Central memory CD4-positive, alpha-beta T cell (primary cell): ENCODE data around the gene OR52E5.
A peak's percentile ranks its signal among the peaks of the same experiment; 100 is the strongest.

Source experiments
- DNase-seq: peaks from one replicate; pipeline ENCODE4 v3.0.0; 2022
- total RNA-seq, 3 experiments: gene quantifications; one replicate each; lab custom pipeline; 2026; lab: John Stamatoyannopoulos, UW

OR52E5 gene
- 0 reads per million in 3 experiments for total RNA-seq

- no peak for DNase-seq
Observed at GRCh38 chr11:5892908-5893307, at the start of gene OR52E5. TSS of gene OR52E5 (plus strand) at chr11:5893208. CDS start at chr11:5900777, 7,569 bp downstream.

- DNase-seq, result no peak
Observed at GRCh38 chr11:5846701-5847100, 46.3 kb upstream of the OR52E5 start.

GRCh38 chr11:5847711-5848110 lies 45.3 kb upstream of the OR52E5 start:
- no peak for DNase-seq

- no peak for DNase-seq
Observed at GRCh38 chr11:5851002-5851401, 42.0 kb upstream of the OR52E5 start.

GRCh38 chr11:5857590-5857989 lies 35.4 kb upstream of the OR52E5 start, which contains the start of gene OR52E8:
TSS of gene OR52E8 (minus strand) at chr11:5857690. CDS start at chr11:5857690, 0 bp downstream.
- no peak for DNase-seq

GRCh38 chr11:5865826-5866225 lies 27.2 kb upstream of the OR52E5 start:
- DNase-seq, result no peak

GRCh38 chr11:5878564-5878963 lies 14.4 kb upstream of the OR52E5 start:
- DNase-seq, result no peak

GRCh38 chr11:5880329-5880728 lies 12.7 kb upstream of the OR52E5 start, which contains the start of gene OR52E4:
TSS of gene OR52E4 (plus strand) at chr11:5880629. CDS start at chr11:5884293, 3,664 bp downstream.
- no peak for DNase-seq

GRCh38 chr11:5881756-5882155 lies 11.3 kb upstream of the OR52E5 start:
- DNase-seq, result no peak

- no peak for DNase-seq
Observed at GRCh38 chr11:5887172-5887571, 5.8 kb upstream of the OR52E5 start.

- DNase-seq, result no peak
Observed at GRCh38 chr11:5887661-5888060, 5.3 kb upstream of the OR52E5 start.

GRCh38 chr11:5891216-5891800 lies 1.7 kb upstream of the OR52E5 start:
- DNase-seq, result peak; percentile 0

GRCh38 chr11:5899534-5899933 lies 6.5 kb downstream of the OR52E5 start:
- no peak for DNase-seq

- DNase-seq, result no peak
Observed at GRCh38 chr11:5910540-5910939, 17.5 kb downstream of the OR52E5 start.

- DNase-seq, result no peak
Observed at GRCh38 chr11:5922749-5923426, 29.9 kb downstream of the OR52E5 start.

- no peak for DNase-seq
Observed at GRCh38 chr11:5923427-5923776, 30.4 kb downstream of the OR52E5 start.

GRCh38 chr11:5923794-5924193 lies 30.8 kb downstream of the OR52E5 start:
- no peak for DNase-seq

- DNase-seq, result no peak
Observed at GRCh38 chr11:5928271-5928670, 35.3 kb downstream of the OR52E5 start.

GRCh38 chr11:5928811-5929210 lies 35.8 kb downstream of the OR52E5 start:
- no peak for DNase-seq

GRCh38 chr11:5929571-5930368 lies 36.8 kb downstream of the OR52E5 start:
- DNase-seq, result no peak

- no peak for DNase-seq
Observed at GRCh38 chr11:5930614-5931013, 37.6 kb downstream of the OR52E5 start.

GRCh38 chr11:5931061-5931460 lies 38.1 kb downstream of the OR52E5 start:
- DNase-seq, result no peak

- DNase-seq, result no peak
Observed at GRCh38 chr11:5932671-5933070, 39.7 kb downstream of the OR52E5 start.

- no peak for DNase-seq
Observed at GRCh38 chr11:5933116-5933515, 40.1 kb downstream of the OR52E5 start.
